Transverse colon (tissue), 4 donors: ENCODE results near the gene PLPP3. TPM values are rescaled to one million over a fixed set of nuclear protein-coding genes. Genes with fewer than 3 reads are reported as not detected.

Source experiments
- DNase-seq: peaks from one replicate; pipeline ENCODE4 v3.0.0-alpha.2; 2019
- H3K27ac ChIP-seq, 4 donors: fragments of 200-600 bp; sonication (generic); 2 replicates each; pipeline ENCODE4 v1.5.1; 2016 to 2018; ENCODE audit warnings: inconsistent platforms in 4 of 4
- H3K27me3 ChIP-seq: fragments of 200-600 bp; sonication (generic); 2 replicates; pipeline ENCODE4 v1.5.1; 2017; ENCODE audit warnings: inconsistent platforms
- H3K36me3 ChIP-seq, 4 donors: fragments of 200-600 bp; sonication (generic); 2 replicates each; pipeline ENCODE4 v1.5.1; 2017 to 2019; ENCODE audit warnings: inconsistent platforms in 4 of 4
- H3K4me1 ChIP-seq, 4 donors: fragments of 200-600 bp; sonication (generic); 2 replicates each; pipeline ENCODE4 v1.5.1; 2017 to 2020; ENCODE audit warnings: inconsistent platforms in 4 of 4
- H3K4me3 ChIP-seq, 4 donors: fragments of 200-600 bp; sonication (generic); 1 replicate in 1 of 4; 2 replicates in 3 of 4; pipeline versions ENCODE4 v1.5.1 to v1.6.1; 2017 to 2019; ENCODE audit warnings: inconsistent platforms in 4 of 4
- H3K9me3 ChIP-seq, 2 donors: fragments of 200-600 bp; sonication (generic); 2 replicates each; pipeline ENCODE4 v1.5.1; 2017 to 2019; ENCODE audit warnings: inconsistent platforms in 2 of 2
- CTCF ChIP-seq, 5 experiments: fragments of 200-600 bp in 3 of 5; fragments of 450-650 bp in 2 of 5; sonication (generic) in 3 of 5; IDR thresholded peaks; 1 replicate in 2 of 5; 2 replicates in 3 of 5; pipeline ENCODE4 v1.5.1; 2016 to 2017; ENCODE audit warnings: antibody characterized with exemption in 5 of 5, inconsistent platforms in 3 of 5, mild to moderate bottlenecking in 2 of 5, moderate library complexity in 1 of 5
- EP300 ChIP-seq: sonication (generic); formaldehyde crosslinking; IDR thresholded peaks from one replicate; pipeline ENCODE4 v1.6.1; 2017; ENCODE audit warnings: antibody characterized with exemption, low read depth
- POLR2A ChIP-seq: fragments of 450-650 bp; IDR thresholded peaks from one replicate; pipeline ENCODE4 v1.6.1; 2016; ENCODE audit warnings: antibody characterized with exemption, mild to moderate bottlenecking, moderate library complexity
- POLR2AphosphoS5 ChIP-seq, 3 donors: sonication (generic); formaldehyde crosslinking; IDR thresholded peaks; one replicate each; pipeline ENCODE4 v1.6.1; 2016; ENCODE audit warnings: antibody characterized with exemption in 3 of 3
- WGBS, 2 donors: methylation state at CpG; one replicate each; pipeline ENCODE4 v1.1.5; 2018; ENCODE audit warnings: low coverage in 1 of 2; 5-methylcytosine and 5-hydroxymethylcytosine counted together
- in situ Hi-C, 4 donors: fragments of 200-750 bp; cut with MboI; loops; one replicate each; pipeline versions ENCODE4 v1.15.0 to v1.15.1; 2017; ENCODE audit warnings: low sequenced_read_pairs in 3 of 4, low pct_ligation_motif_present in 1 of 4, low pct_unique_long_range_greater_than_20kb in 1 of 4
- intact Hi-C: fragments of 100-400 bp; cut with DNase I; formaldehyde crosslinking; loops from one replicate; pipeline ENCODE4 v1.15.1; 2023; ENCODE audit warnings: low total_unique reads
- total RNA-seq, 4 donors: library from RNA; depleted of rRNA; stranded (reverse); fragments of >200 nt; gene quantifications; one replicate each; pipeline ENCODE4 v1.1.0, GENCODE V29; 2016

PLPP3 gene
- total RNA-seq, 4 donors from 2014 or later = 51.2 to 75.1 (median 63.3) TPM

GRCh38 chr1:56512724-56513494 lies 66.5 kb downstream of the PLPP3 start:
- no peak overlapping the region for H3K27ac ChIP-seq
- DNase-seq = no peak
- no peaks in the 10 kb centered on the region for H3K27me3 ChIP-seq
- in situ Hi-C loops = no loop called here
- WGBS, 2 donors = 71 to 81% methylated on average over 5 to 8 of the region's 8 CpGs
- peaks cover 4 to 48% (median 25%) of the 10 kb centered on the region in 4 donors for H3K4me1 ChIP-seq
- H3K36me3 ChIP-seq = peaks cover 0 to 12% (median 0%) of the 10 kb centered on the region in 4 donors
- no peak for TF ChIP-seq EP300
- no peak for TF ChIP-seq POLR2A
- TF ChIP-seq CTCF (IDR thresholded peaks at IDR 0.05) = no peak
- no peak for TF ChIP-seq POLR2AphosphoS5 (IDR thresholded peaks at IDR 0.05)
- intact Hi-C loops = no loop called here
- no peaks in the 10 kb centered on the region for H3K9me3 ChIP-seq
- H3K4me3 ChIP-seq = no peak overlapping the region

- Histone ChIP-seq H3K27ac (no peak overlapping the region), H3K27me3 (no peaks in the 10 kb centered on the region), H3K4me1 (peaks cover 3 to 51% (median 24%) of the 10 kb centered on the region in 4 donors), H3K9me3 (no peaks in the 10 kb centered on the region), H3K4me3 (no peak overlapping the region), H3K36me3 (peaks cover 0 to 12% (median 0%) of the 10 kb centered on the region in 4 donors)
- 95% methylated on average over 8 of the region's 8 CpGs; no CpG with 5 or more reads in 1 of the 2 donors for WGBS, 2 donors
- no peak for DNase-seq
- TF ChIP-seq POLR2A (no peak), POLR2AphosphoS5 (IDR thresholded peaks at IDR 0.05) (no peak), EP300 (no peak), CTCF (IDR thresholded peaks at IDR 0.05) (no peak)
- in situ Hi-C loops = no loop called here
- intact Hi-C loops = no loop called here
Measured at GRCh38 chr1:56511766-56512165, 67.6 kb downstream of the PLPP3 start.

GRCh38 chr1:56511364-56511763 lies 68.0 kb downstream of the PLPP3 start:
- intact Hi-C loops (no loop called here), in situ Hi-C loops (no loop called here)
- H3K27ac ChIP-seq = no peak overlapping the region
- peaks cover 0 to 12% (median 0%) of the 10 kb centered on the region in 4 donors for H3K36me3 ChIP-seq
- TF ChIP-seq EP300 = no peak
- TF ChIP-seq POLR2AphosphoS5 (IDR thresholded peaks at IDR 0.05) = no peak
- TF ChIP-seq CTCF (IDR thresholded peaks at IDR 0.05) = no peak
- TF ChIP-seq POLR2A = no peak
- peaks cover 7 to 51% (median 26%) of the 10 kb centered on the region in 4 donors for H3K4me1 ChIP-seq
- DNase-seq = no peak
- H3K9me3 ChIP-seq = no peaks in the 10 kb centered on the region
- no peak overlapping the region for H3K4me3 ChIP-seq
- 86% methylated on average over 6 of the region's 6 CpGs; no CpG with 5 or more reads in 1 of the 2 donors for WGBS, 2 donors
- no peaks in the 10 kb centered on the region for H3K27me3 ChIP-seq

- DNase-seq = no peak
- Histone ChIP-seq H3K27me3 (no peaks in the 10 kb centered on the region), H3K36me3 (peaks cover 0 to 12% (median 0%) of the 10 kb centered on the region in 4 donors), H3K27ac (no peak overlapping the region), H3K9me3 (no peaks in the 10 kb centered on the region), H3K4me3 (no peak overlapping the region), H3K4me1 (peaks cover 8 to 51% (median 27%) of the 10 kb centered on the region in 4 donors)
- intact Hi-C loops (no loop called here), in situ Hi-C loops (no loop called here)
- no peak for TF ChIP-seq POLR2A
- WGBS, 2 donors = 54 to 80% methylated on average over 1 of the region's 1 CpG
Measured at GRCh38 chr1:56510642-56511021, 68.7 kb downstream of the PLPP3 start.
